HTR-8/SVneo (cell line): Measurements from ENCODE around the gene AGBL4.

Source experiments
- DNase-seq: peaks from one replicate; pipeline ENCODE4 v3.0.0; 2011; ENCODE audit warnings: low spot score, mixed read lengths; ENCODE audit not compliant: insufficient read length
- FAIRE-seq: peaks from 2 replicates; lab custom pipeline; 2011; peaks lifted over from hg19 to GRCh38; lab: Jason Lieb, UNC

The AGBL4 gene

GRCh38 chr1:48679859-48680258, 1343.9 kb downstream of the AGBL4 start:
- no peak for DNase-seq
- FAIRE-seq: no peak

DNA sequence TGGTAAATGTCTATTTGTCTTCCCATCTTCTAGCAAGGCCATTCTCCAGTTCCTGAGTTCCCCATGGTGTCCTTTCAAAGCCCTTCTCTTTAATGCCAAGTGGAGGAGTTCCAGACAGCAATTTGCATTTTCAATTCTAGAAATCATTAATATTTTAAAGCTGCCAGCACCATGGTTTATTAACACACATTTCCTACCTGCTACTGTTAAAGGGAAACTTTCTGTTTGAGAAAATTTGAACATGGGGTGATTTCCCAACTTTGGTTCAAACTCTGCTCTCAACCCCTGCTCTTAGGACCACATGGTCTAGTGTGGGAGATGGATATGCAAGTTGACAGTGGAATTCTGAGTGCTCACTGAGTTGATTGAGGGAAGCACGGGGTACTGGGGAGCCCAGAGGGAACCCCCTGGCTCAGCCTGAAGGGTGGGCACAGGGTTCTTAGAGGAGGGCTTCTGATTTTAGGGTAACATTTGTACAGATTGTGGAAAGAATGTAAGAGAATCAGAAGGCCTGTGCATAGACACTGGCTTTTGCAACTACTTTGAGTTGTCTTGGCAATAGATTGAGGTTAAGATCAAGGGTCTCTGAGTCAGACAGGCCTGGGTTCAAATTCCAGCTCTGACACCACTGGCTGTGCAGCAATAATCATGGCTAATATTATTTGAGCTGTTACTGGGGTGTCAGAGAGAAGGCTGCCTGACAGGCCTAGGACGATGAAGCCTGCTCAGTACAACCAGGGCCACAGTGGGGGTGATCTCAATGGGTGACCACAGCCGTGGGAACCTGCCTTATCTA, 1344.8 kb downstream of the AGBL4 start:
- FAIRE-seq: no peak
- no peak for DNase-seq

GRCh38 chr1:48677306-48678287, 1346.2 kb downstream of the AGBL4 start:
- DNase-seq (no peak), FAIRE-seq (no peak)

GRCh38 chr1:48676822-48677221, 1346.9 kb downstream of the AGBL4 start:
- FAIRE-seq: no peak
- no peak for DNase-seq

DNA sequence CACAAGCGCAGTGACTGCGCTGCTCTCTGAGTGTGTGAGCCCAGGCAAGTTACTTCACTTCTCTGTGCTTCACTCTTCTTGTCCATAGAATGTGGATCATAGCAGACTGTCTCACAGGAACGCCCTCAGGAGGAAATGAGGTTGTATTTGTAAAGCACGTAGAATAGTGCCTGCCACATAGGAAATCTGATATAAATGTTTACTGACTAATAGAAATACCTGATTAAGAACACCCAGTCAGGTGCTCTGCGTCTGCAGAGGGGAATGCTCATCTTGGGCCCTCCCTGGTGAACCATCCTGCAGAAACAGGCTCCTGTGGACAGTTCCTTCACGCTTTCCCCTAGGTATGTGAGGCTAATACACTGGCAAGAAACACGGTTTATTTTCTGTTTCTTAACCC, 1347.4 kb downstream of the AGBL4 start:
- DNase-seq: no peak
- no peak for FAIRE-seq

- DNase-seq: no peak
- FAIRE-seq: no peak
Observed at GRCh38 chr1:48675251-48675650, 1348.5 kb downstream of the AGBL4 start.

DNA sequence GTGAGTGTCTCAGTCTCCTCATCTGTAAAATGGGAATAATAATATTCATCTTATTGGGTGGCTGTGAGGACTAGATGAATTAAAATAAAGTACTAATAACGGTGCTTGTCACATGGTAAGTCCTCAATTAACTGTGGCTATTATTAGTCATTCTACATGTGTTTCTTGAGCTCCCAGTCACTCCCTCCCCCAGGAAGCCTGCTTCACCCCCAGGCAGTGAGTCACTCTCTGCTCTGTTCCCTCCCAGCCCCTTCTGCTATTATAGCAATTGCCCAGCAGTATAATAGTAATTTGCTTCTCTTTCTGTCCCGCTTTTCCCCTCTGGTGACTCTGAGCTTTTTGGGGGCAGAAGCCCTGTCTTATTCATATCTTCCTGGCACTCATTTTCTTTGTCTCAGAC, 1349.1 kb downstream of the AGBL4 start:
- DNase-seq: no peak
- no peak for FAIRE-seq

DNA sequence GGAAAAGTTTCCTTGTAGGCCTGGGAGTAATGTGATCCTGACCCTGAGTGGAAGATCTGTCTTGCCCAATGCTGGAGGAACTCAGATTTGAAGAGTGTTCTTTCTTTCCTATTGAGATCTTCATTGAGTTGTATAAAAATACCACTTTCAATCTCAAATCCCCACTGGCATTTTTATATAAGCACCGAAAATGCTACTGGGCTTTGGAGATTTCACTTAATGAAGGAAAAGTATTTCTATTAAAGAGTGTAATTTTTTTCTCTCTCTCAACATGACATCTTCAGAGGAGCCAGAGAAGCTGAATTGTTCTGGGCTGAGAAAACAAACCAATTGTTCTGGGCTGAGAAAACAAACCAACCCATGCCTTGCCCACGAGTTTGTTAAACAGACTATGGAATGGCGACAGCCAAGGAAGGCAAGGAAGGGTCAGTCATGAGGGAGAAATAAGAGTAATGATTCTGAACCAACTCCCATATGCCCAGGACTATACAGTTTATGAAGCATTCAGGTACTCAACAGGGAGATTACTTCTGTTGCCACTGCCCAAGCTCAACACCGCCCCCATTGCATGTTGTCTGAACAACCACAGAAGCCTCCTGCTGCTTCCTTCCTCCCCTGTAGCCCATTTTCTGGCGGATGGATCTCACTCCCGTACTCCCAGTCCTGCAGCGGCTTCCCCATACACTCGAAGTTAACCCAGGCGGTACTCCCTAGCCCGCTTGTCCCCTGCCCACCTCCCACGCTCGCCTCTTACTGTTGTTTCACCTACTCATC, 1350.2 kb downstream of the AGBL4 start:
- no peak for DNase-seq
- FAIRE-seq: no peak

GRCh38 chr1:48671578-48671977, 1352.2 kb downstream of the AGBL4 start:
- DNase-seq (no peak), FAIRE-seq (no peak)

GRCh38 chr1:48670234-48671020, 1353.3 kb downstream of the AGBL4 start:
- DNase-seq: no peak
- FAIRE-seq: no peak

- DNase-seq (no peak), FAIRE-seq (no peak)
Observed at GRCh38 chr1:48668339-48668738, 1355.4 kb downstream of the AGBL4 start.

DNA sequence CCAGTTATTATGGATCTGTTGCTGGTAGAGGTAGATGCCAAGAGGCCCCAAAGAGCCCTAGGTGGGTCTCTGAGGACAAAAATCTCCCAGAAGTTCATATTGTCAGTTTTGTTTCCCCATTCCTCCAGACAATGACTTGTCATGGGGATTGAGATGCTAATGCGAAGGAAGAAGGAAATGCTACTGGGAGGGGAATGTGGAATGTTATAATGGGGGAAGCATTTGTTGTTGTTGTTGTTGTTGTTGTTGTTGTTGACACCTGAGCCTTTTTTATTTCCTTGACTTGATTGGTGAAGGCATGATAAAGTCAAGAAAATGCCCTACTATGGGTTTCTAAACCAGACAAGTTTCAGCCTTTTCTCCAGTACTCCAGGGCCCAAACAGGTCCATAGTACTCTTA, 1356.0 kb downstream of the AGBL4 start:
- DNase-seq (no peak), FAIRE-seq (no peak)

- FAIRE-seq (no peak), DNase-seq (no peak)
Observed at GRCh38 chr1:48665708-48666407, 1357.9 kb downstream of the AGBL4 start.

GRCh38 chr1:48661726-48662463, 1361.9 kb downstream of the AGBL4 start:
- DNase-seq: no peak
- no peak for FAIRE-seq

GRCh38 chr1:48659801-48660200, 1364.0 kb downstream of the AGBL4 start:
- DNase-seq: no peak
- no peak for FAIRE-seq

DNA sequence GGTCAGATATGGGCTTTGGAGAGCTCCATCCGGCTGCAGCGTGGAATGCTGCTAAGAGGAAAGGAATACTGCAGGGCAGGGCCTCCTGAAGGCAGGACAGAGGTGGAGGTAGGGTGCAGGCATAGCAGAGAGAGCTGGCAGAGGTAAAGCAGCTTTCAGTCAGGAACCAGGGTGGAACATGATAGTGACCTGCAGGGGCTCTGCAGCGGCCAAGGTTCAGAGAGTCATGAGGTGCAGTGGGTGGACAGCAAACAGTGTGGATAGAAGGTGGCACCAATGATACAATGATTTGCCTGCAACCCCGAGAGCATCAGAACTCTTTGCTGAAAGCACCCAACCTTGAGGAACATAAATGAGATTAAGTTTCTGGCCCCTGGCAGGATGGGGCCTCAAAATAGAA, 1366.3 kb downstream of the AGBL4 start:
- no peak for DNase-seq
- FAIRE-seq: no peak

DNA sequence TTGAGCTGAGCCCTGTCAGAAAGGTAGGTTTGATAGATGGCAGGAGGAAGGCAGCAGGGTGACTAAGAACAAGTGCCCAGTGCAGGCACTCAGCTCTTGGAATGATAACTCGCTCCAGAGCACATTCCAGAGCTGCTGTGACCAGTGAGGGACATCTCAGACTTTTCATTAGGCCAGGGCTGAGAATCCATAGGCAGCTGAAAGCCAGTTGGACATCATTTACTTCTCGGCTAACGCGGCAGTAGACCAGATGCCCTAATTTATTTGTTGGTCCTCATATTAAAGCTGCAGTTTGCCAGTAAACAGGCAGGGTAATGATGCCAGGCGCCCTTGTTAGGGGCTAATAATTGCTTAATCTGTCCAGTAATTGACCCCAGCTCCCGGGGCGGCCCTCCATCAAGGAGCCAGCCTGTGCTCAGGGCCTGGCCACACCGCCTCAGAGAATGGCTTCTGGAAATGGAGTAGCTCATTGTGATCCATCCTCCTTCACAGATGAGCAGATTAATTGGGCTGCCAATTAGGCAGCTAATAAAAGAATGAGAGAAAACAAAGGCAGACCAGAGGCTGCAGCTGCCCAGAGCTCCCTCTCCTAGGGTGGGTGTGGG, 1369.0 kb downstream of the AGBL4 start:
- no peak for FAIRE-seq
- DNase-seq: no peak

DNA sequence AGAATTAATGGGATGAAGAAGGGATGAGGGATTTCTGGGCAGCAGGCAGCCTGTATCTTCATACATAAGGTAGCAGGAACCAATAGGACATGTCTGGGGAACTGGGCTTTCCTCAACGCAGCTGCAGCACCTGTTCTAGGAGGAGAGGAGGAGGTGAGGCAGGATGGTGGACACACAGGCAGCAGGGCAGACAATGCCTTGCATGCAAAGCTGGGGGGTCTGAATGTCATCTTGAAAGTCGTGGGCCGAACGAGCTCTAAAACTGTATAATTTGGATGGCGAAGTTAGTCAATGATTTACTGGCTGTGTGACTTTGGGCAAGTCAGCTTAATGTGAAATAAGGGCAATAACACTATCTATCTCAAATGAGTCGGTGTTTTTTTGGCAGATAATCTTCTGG, 1371.4 kb downstream of the AGBL4 start:
- no peak for FAIRE-seq
- no peak for DNase-seq
